Activated CD4-positive, alpha-beta T cell treated with anti-CD3 and anti-CD28 coated beads, Interleukin-2, Interleukin-4, amounts not matched to agents 100 ng/mL and 50 ng/mL, durations not matched to agents 16 hours and 8 hours (primary cell): Measurements from ENCODE around the gene SYT17.

Experiments
- DNase-seq: peaks from one replicate; pipeline ENCODE4 v3.0.0-alpha.2; 2020; ENCODE audit warnings: low spot score

The SYT17 gene

GRCh38 chr16:19301931-19302330 lies 133.9 kb downstream of the SYT17 start:
- no peak for DNase-seq

- no peak for DNase-seq
Measured at GRCh38 chr16:19304750-19305149, 136.7 kb downstream of the SYT17 start.

- DNase-seq = no peak
Measured at GRCh38 chr16:19305443-19305842, 137.4 kb downstream of the SYT17 start.

GRCh38 chr16:19307587-19308241 lies 139.7 kb downstream of the SYT17 start:
- DNase-seq = no peak

- DNase-seq = no peak
Measured at GRCh38 chr16:19308392-19308791, 140.4 kb downstream of the SYT17 start.

GRCh38 chr16:19309178-19309577 lies 141.1 kb downstream of the SYT17 start:
- no peak for DNase-seq

- no peak for DNase-seq
Measured at GRCh38 chr16:19314718-19315425, 146.8 kb downstream of the SYT17 start.

- no peak for DNase-seq
Measured at GRCh38 chr16:19315889-19316433, 147.9 kb downstream of the SYT17 start.

- DNase-seq = no peak
Measured at GRCh38 chr16:19316846-19317245, 148.8 kb downstream of the SYT17 start.
